Naive B cell (primary cell): Measurements from ENCODE around the gene SECISBP2L. TPM values are rescaled to one million over a fixed set of nuclear protein-coding genes. Genes with fewer than 3 reads are reported as not detected.

ENCODE experiments used
- ATAC-seq, 2 donors: fragments of 150-1000 bp; cut with Tn5 transposase; 2 replicates each; pipeline ENCODE4 v1.10.0; 2021; ENCODE audit warnings: low read depth in 2 of 2, mild to moderate bottlenecking in 2 of 2, moderate library complexity in 2 of 2
- DNase-seq: peaks from one replicate; pipeline ENCODE4 v3.0.0; 2022
- H3K27ac Mint-ChIP-seq, 6 donors: one replicate each; pipeline ENCODE4 v1.8.0; 2020 to 2022; ENCODE audit warnings: mild to moderate bottlenecking in 6 of 6, mixed read lengths in 6 of 6, moderate library complexity in 5 of 6, inconsistent platforms in 2 of 6
- H3K27me3 Mint-ChIP-seq, 3 donors: one replicate each; pipeline ENCODE4 v1.8.0; 2021 to 2022; ENCODE audit warnings: mixed read lengths in 3 of 3, mild to moderate bottlenecking in 1 of 3
- H3K36me3 Mint-ChIP-seq, 2 donors: one replicate each; pipeline ENCODE4 v1.8.0; 2020 to 2022; ENCODE audit warnings: mixed read lengths in 2 of 2, inconsistent platforms in 1 of 2, mild to moderate bottlenecking in 1 of 2
- H3K4me1 Mint-ChIP-seq, 3 donors: one replicate each; pipeline ENCODE4 v1.8.0; 2020 to 2022; ENCODE audit warnings: mixed read lengths in 3 of 3, inconsistent platforms in 1 of 3, mild to moderate bottlenecking in 1 of 3, moderate library complexity in 1 of 3
- H3K4me3 Mint-ChIP-seq, 8 donors: one replicate each; pipeline ENCODE4 v1.8.0; 2020 to 2022; ENCODE audit warnings: mild to moderate bottlenecking in 8 of 8, mixed read lengths in 8 of 8, moderate library complexity in 8 of 8, inconsistent platforms in 2 of 8
- H3K9me3 Mint-ChIP-seq, 7 donors: one replicate each; pipeline ENCODE4 v1.8.0; 2020 to 2022; ENCODE audit warnings: mixed read lengths in 7 of 7, mild to moderate bottlenecking in 5 of 7, inconsistent platforms in 2 of 7, moderate library complexity in 1 of 7
- polyA plus RNA-seq, 6 donors: library from polyadenylated mRNA; unstranded; fragments of 300-500 nt; fragmentation: Illumina TruSeq; gene quantifications; one replicate each; pipeline ENCODE4 v1.2.3, GENCODE V29; 2021; ENCODE audit warnings: low read depth in 6 of 6

The SECISBP2L gene
- polyA plus RNA-seq, 6 donors from 2014 or later, result 25.0 to 66.7 (median 53.9) TPM

DNA sequence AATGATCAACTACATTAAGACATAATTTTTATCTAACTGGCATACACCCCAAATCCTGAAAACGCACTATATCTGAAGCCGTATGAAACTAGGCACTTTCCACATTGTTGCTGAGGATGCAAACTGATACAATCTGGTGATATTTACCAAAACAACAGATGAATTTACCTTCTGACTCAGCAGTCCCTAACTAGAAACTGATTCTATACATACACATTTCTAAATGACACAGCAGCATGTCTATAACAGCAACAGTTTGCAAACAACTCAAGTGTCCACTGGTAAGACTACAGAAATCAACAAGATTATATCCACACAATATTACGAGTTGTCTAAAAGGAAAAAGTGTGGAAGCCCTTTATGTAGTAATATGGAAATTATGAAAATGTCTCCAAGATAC lies 22.9 kb downstream of the SECISBP2L start:
- no peak overlapping the region for H3K4me3 Mint-ChIP-seq
- ATAC-seq, result no peak
- H3K27ac Mint-ChIP-seq, result no peak overlapping the region

DNA sequence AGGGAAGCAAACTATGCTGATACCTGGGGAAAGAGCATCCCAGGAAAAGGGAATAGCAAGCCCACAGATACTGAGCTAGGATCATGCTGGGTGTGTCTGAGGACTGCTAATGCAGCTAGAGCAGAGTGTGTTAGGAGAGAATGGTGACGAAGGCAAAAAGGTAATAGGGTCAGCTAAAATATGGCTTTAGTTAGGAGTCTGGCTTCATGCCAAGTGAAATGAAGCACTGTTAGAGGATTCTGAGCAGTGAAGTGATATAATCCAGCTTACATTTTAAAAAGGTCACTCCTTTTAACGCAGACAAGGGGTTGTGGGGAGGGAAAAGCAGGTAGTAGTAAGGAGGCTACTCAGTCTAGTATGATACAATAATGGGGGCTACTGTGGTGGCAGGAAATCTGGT lies 30.4 kb downstream of the SECISBP2L start:
- H3K36me3 Mint-ChIP-seq, result peaks cover 44 to 48% of the 10 kb centered on the region in 2 donors
- peaks cover 4 to 15% (median 12%) of the 10 kb centered on the region in 3 donors for H3K4me1 Mint-ChIP-seq
- no peak for DNase-seq
- no peaks in the 10 kb centered on the region for H3K27me3 Mint-ChIP-seq
- no peak overlapping the region for H3K4me3 Mint-ChIP-seq
- ATAC-seq, result no peak
- H3K9me3 Mint-ChIP-seq, result no peaks in the 10 kb centered on the region
- H3K27ac Mint-ChIP-seq, result peak overlapping the region in 2 of 6 donors; percentile 40 to 79

More for the DNA sequence above, 22.9 kb downstream of the SECISBP2L start:
- DNase-seq, result no peak
- H3K4me1 Mint-ChIP-seq, result peaks cover 4 to 16% (median 4%) of the 10 kb centered on the region in 3 donors
- peaks cover 20 to 24% of the 10 kb centered on the region in 2 donors for H3K36me3 Mint-ChIP-seq
- H3K9me3 Mint-ChIP-seq, result no peaks in the 10 kb centered on the region
- no peaks in the 10 kb centered on the region for H3K27me3 Mint-ChIP-seq

DNA sequence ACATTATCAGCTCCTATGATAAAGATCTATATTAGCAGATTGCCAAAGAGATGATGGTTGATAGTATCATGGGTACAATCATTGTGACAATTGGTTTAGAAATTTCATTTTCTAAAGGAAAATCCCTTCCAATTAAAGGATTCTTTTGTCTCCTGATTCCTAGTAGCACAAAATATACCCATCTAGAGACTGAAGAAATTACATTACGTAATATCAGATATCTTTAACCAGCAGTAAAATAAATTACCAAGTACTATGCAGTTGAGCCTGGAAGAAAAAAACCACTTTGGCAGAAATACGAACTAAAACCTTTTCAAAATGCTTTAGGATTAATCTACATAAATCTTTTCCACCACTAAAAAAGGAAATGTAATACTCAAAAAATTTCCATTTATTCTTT lies 46.9 kb downstream of the SECISBP2L start:
- Mint-ChIP-seq H3K4me3 (no peak overlapping the region), H3K9me3 (peaks cover 0 to 8% (median 2%) of the 10 kb centered on the region in 7 donors), H3K36me3 (peaks cover 23 to 34% of the 10 kb centered on the region in 2 donors), H3K27me3 (no peaks in the 10 kb centered on the region), H3K4me1 (peaks cover 0 to 1% (median 0%) of the 10 kb centered on the region in 3 donors), H3K27ac (no peak overlapping the region)
- ATAC-seq, result no peak
- DNase-seq, result no peak

DNA sequence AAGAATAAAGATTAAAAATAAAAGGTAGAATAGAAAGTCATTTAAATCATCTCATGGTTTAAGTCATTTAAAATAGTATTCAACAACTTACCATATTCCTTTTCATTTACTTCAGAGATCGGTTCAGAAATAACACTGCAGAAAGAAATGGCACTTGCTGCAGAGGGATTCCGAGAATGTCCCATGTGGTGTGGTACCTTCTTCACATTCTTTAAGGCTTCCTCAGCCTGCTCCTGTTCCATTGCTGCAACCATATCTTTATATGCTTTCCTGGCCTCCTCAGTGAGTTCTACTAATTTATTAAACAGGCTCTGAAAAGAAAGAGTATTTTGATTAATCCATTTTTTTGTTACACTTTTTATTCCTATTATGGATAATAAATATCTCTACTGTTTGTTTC lies 50.0 kb downstream of the SECISBP2L start:
- no peak overlapping the region for H3K4me3 Mint-ChIP-seq
- ATAC-seq (no peak), DNase-seq (no peak)
- no peaks in the 10 kb centered on the region for H3K9me3 Mint-ChIP-seq
- peak overlapping the region in 1 of 6 donors; percentile 30 for H3K27ac Mint-ChIP-seq
- H3K4me1 Mint-ChIP-seq, result peaks cover 0 to 7% (median 3%) of the 10 kb centered on the region in 3 donors
- H3K36me3 Mint-ChIP-seq, result peaks cover 30 to 51% of the 10 kb centered on the region in 2 donors
- H3K27me3 Mint-ChIP-seq, result no peaks in the 10 kb centered on the region

DNA sequence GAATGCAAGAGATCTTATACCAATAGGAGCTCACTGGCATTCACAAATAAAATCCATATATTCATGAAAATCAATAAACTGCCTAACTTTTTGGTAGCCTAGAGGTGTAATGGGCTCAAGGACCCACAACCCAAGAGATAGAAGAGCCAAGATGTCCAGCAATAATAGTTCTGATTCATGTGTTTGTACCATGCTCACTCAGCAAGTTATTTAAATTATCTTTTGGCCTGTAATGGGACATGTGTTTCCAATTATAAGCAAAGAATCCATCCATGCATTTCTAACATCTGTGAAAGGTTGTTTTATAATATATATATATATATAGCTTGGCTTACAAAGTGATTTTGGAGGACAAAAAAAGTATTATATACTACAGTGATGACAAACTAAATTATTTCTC lies 52.9 kb downstream of the SECISBP2L start:
- Mint-ChIP-seq H3K9me3 (no peaks in the 10 kb centered on the region), H3K36me3 (peaks cover 34 to 38% of the 10 kb centered on the region in 2 donors), H3K27me3 (no peaks in the 10 kb centered on the region), H3K27ac (no peak overlapping the region), H3K4me1 (peaks cover 0 to 7% (median 6%) of the 10 kb centered on the region in 3 donors), H3K4me3 (no peak overlapping the region)
- ATAC-seq (no peak), DNase-seq (no peak)

DNA sequence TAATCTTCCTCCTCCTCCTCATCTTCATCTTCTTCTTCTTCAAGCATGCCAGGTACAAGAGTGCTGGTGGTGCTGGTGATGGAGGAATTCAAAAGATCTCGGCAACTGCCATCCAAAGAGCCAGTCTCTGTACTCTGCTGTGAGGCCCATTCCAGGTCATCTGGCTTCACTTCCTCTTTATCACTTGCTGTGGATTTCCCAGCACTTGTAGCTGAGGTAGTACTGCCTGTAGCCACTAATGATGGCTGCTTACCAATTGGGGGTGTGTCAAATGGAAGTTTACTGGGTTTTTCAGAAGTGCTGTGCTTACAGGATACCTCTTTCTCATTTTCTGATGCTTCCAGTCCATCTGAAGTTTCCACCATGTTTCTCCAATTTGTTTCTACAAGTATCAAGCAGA lies 53.7 kb downstream of the SECISBP2L start:
- Mint-ChIP-seq H3K9me3 (no peaks in the 10 kb centered on the region), H3K27me3 (no peaks in the 10 kb centered on the region), H3K4me1 (peaks cover 0 to 7% (median 6%) of the 10 kb centered on the region in 3 donors), H3K27ac (peak overlapping the region in 4 of 6 donors; percentile 9 to 77 (median 47)), H3K36me3 (peaks cover 34 to 38% of the 10 kb centered on the region in 2 donors), H3K4me3 (no peak overlapping the region)
- ATAC-seq, result peak; percentile 97 to 99
- DNase-seq, result peak; percentile 15

DNA sequence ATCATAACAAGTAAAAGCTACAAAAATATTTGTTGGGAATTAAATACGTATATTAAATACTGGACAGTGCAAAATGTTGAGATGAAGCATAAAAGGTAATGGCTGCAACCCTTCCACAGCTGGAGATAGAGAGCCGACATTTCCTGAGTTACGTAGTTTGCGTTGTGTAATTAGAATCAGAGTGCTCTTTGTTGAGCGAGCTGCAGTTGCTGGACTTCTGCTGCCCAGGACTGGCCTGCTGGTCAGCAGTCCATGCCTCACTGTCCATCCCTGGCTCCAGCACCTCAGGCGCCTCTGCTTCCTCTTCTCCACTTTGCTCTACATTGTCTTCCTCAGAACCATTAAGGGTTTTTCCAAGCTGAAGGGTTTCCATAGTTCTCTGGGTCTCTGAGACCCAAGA lies 54.1 kb downstream of the SECISBP2L start:
- DNase-seq (no peak), ATAC-seq (peak in 1 of 2 donors; percentile 9)
- Mint-ChIP-seq H3K4me1 (peaks cover 0 to 7% (median 6%) of the 10 kb centered on the region in 3 donors), H3K9me3 (no peaks in the 10 kb centered on the region), H3K4me3 (no peak overlapping the region), H3K27me3 (no peaks in the 10 kb centered on the region), H3K36me3 (peaks cover 32 to 34% of the 10 kb centered on the region in 2 donors), H3K27ac (peak overlapping the region in 3 of 6 donors; percentile 9 to 68 (median 26))

DNA sequence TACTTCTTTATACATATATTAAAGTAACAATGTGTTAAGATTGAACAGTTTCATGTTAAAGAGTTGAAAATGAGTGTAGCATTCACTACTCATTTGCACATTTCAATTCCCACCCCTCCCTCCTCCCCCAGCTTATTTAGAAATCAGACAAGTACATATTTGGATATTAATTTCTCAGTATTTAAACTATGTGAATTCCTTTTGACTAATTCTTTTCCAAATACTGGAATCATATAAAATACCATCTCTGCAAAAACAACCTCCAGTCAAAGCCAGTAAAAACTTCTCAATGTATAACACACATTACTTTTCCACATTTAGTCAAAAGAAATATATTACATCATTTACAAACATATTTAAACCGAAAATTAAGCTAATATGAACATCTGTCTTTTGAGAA lies 57.1 kb downstream of the SECISBP2L start:
- peak overlapping the region in 3 of 6 donors; percentile 22 to 39 (median 32) for H3K27ac Mint-ChIP-seq
- peaks cover 16 to 22% of the 10 kb centered on the region in 2 donors for H3K36me3 Mint-ChIP-seq
- H3K4me3 Mint-ChIP-seq, result no peak overlapping the region
- H3K9me3 Mint-ChIP-seq, result no peaks in the 10 kb centered on the region
- DNase-seq (no peak), ATAC-seq (no peak)
- no peaks in the 10 kb centered on the region for H3K27me3 Mint-ChIP-seq
- peaks cover 0 to 7% (median 6%) of the 10 kb centered on the region in 3 donors for H3K4me1 Mint-ChIP-seq

DNA sequence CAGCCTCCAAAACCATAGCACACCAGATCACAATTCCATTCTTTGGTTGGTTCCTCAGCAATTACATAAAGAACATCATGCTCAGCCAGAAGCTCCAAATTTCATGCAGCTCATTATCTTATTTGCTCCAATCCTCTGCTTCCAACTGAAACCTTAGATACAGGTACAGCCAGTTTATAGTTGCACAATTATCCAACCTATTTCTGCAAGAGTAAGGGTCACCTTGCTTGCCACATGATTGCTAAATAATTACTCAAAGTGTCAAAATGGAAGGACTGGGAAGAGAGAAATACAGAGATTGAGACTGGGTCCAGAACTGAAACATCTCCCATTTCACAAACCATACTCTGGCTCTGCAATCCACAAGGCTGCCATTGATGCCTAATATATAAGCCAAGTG lies 59.1 kb downstream of the SECISBP2L start:
- H3K9me3 Mint-ChIP-seq, result no peaks in the 10 kb centered on the region
- no peak for DNase-seq
- H3K27me3 Mint-ChIP-seq, result peaks cover 0 to under 1% (median 0%) of the 10 kb centered on the region in 3 donors
- peaks cover 0 to 10% of the 10 kb centered on the region in 2 donors for H3K36me3 Mint-ChIP-seq
- no peak for ATAC-seq
- peak overlapping the region in 1 of 6 donors; percentile 4 for H3K27ac Mint-ChIP-seq
- H3K4me1 Mint-ChIP-seq, result peaks cover 0 to 4% (median 1%) of the 10 kb centered on the region in 3 donors
- H3K4me3 Mint-ChIP-seq, result no peak overlapping the region

DNA sequence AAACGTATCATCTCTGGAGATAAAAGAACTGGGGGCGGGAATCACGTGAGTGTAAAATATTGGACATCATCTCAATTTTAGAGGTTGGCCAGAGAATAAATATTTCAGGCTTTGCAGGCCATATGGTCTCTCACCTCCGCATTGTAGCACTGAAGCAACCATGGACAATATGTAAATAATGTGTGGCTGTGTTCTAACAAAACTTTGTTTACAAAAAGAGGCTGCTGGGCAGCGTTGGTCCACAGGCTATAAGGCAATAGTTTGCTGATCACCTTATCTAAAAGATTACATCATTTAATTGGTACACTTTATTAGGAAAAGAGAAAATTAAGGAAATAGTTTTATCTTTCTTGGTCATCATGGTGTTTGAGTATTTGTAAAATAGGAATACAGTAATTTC lies 60.0 kb downstream of the SECISBP2L start:
- ATAC-seq (no peak), DNase-seq (no peak)
- Mint-ChIP-seq H3K27ac (no peak overlapping the region), H3K36me3 (peaks cover 0 to 8% of the 10 kb centered on the region in 2 donors), H3K9me3 (no peaks in the 10 kb centered on the region), H3K27me3 (peaks cover 6 to 8% (median 8%) of the 10 kb centered on the region in 3 donors), H3K4me3 (no peak overlapping the region), H3K4me1 (peaks cover 0 to 4% (median 0%) of the 10 kb centered on the region in 3 donors)

DNA sequence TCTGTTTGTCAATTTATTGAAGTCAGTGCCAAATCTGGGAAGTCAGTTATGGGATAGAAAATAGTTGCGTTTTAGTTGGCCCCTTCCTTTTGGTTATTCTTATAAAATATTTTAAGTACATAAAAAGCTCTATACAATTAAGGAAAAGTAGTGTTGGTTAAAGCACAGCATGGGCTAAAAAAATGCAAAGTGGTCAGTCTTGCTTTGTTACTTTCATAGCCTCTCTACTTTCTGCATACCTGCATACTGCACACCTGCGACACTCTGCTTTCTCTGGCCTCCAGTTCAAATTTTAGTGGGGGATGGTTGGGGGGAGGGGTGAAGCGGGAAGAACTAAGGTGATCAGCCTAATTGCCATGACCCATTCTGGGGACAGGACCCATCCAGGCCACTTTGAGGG lies 60.7 kb downstream of the SECISBP2L start:
- DNase-seq (no peak), ATAC-seq (no peak)
- Mint-ChIP-seq H3K27ac (peak overlapping the region in 1 of 6 donors; percentile 73), H3K4me3 (no peak overlapping the region), H3K27me3 (peaks cover 6 to 15% (median 13%) of the 10 kb centered on the region in 3 donors), H3K9me3 (no peaks in the 10 kb centered on the region), H3K36me3 (peaks cover 0 to 5% of the 10 kb centered on the region in 2 donors), H3K4me1 (peaks cover 0 to 2% (median 0%) of the 10 kb centered on the region in 3 donors)

DNA sequence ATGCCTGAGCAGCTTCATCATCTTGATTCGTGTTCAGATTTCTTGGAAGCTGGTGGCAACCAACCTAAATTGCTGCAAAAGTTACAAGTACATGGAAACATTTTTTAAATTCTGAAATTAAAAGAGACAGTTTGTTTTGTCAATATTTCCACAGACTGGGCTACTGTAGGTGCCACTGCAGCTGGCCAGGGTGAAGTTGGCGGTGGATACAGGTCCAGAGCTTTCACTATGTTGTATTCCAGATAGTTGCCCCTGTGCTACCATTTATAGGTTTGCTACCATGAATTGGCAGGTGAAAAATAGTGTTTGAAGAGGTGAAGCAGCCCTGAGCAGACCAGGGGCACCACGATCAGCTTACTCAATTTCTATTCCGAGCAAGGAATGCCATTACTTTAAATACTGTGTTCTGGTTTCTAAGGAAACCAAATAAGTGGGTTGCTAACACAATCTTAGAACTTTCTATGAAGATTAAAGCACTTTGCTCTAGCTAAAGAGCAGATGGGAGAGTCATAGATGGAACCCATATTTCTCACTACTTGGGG lies 61.4 kb downstream of the SECISBP2L start:
- Mint-ChIP-seq H3K36me3 (no peaks in the 10 kb centered on the region), H3K27ac (peak overlapping the region in 1 of 6 donors; percentile 18), H3K4me3 (no peak overlapping the region), H3K27me3 (peaks cover 10 to 19% (median 18%) of the 10 kb centered on the region in 3 donors), H3K4me1 (no peaks in the 10 kb centered on the region), H3K9me3 (no peaks in the 10 kb centered on the region)
- DNase-seq, result no peak
- ATAC-seq, result no peak

DNA sequence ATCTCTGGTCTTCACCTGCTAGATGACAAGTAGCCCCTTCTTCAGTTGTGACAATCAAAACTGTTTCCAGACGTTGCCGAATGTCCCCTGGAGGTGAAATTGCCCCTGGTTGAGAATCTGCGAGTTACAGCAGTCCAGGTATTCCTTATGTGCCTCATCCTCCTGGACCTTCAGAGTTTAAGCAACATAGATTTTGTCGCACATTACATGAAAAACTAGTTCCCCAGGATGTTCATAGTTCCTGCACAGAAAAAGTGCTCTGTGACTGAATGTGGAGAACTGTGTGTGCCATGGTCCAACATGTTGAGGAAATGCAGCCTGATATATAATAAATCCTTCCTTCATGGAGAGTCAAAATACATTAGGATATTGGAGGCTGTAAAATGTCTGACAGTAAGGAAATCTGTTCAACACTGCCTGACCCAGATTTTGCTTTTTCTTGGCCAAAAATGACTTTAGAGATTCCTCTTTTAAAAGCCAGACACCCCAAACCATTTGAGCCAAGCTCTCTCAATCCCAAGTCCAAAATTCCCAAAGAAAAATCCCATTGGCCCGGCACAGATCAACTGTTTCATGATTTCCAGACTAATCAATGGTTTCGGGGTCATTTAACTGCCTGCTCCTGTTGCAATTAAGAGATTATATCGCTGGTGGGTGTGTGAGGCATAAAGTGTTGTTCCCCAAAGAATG lies 62.1 kb downstream of the SECISBP2L start:
- Mint-ChIP-seq H3K27ac (no peak overlapping the region), H3K4me1 (no peaks in the 10 kb centered on the region), H3K4me3 (no peak overlapping the region), H3K27me3 (peaks cover 15 to 23% (median 20%) of the 10 kb centered on the region in 3 donors), H3K36me3 (no peaks in the 10 kb centered on the region), H3K9me3 (no peaks in the 10 kb centered on the region)
- DNase-seq (no peak), ATAC-seq (no peak)

DNA sequence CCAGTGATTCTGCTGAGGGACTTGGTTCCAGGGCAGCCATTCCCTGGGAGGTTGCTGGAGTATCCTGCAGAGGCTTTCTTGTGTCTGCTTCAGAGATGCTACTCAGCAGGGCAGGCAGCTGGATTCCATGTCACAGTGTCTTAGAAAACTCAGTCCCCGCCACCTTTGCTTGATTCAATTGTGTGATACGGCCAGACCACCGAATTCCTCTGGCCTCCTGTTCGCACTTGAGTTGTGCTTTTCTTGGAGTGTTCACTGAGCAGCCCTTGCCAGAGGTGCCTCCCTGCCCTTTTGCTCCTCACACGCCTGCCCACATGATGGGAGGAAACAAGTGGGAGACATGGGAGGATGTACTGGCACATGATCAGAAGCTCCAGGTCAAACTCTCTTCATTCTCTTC lies 62.9 kb downstream of the SECISBP2L start:
- no peak overlapping the region for H3K4me3 Mint-ChIP-seq
- H3K36me3 Mint-ChIP-seq, result no peaks in the 10 kb centered on the region
- H3K27me3 Mint-ChIP-seq, result peaks cover 20 to 23% (median 20%) of the 10 kb centered on the region in 3 donors
- no peaks in the 10 kb centered on the region for H3K4me1 Mint-ChIP-seq
- H3K27ac Mint-ChIP-seq, result no peak overlapping the region
- DNase-seq, result no peak
- no peaks in the 10 kb centered on the region for H3K9me3 Mint-ChIP-seq
- ATAC-seq, result no peak
